HepG2 (cell line): Measurements from ENCODE around the gene LRIG1. TPM values are rescaled to one million over a fixed set of nuclear protein-coding genes. Genes with fewer than 3 reads are reported as not detected.

Experiments used
- FOXJ3 ChIP-seq: sonication (generic); formaldehyde crosslinking; IDR thresholded peaks from 2 replicates; pipeline ENCODE4 v1.4.0; 2020; ENCODE audit warnings: missing genetic modification reagents, mild to moderate bottlenecking, borderline replicate concordance
- GMEB1 ChIP-seq: sonication (generic); formaldehyde crosslinking; IDR thresholded peaks from 2 replicates; pipeline ENCODE4 v1.5.1; 2020; ENCODE audit warnings: missing genetic modification reagents, mild to moderate bottlenecking, borderline replicate concordance
- HCFC1 ChIP-seq: fragments of 150-350 bp; IDR thresholded peaks from 2 replicates; pipeline ENCODE4 v1.6.1; 2014; ENCODE audit warnings: low read depth, low read length
- HNRNPH1 ChIP-seq: fragments of 200-400 bp; formaldehyde crosslinking; optimal IDR thresholded peaks from 2 replicates; pipeline ENCODE3; 2017; ENCODE audit warnings: mild to moderate bottlenecking, low read depth, low read length
- NAIF1 ChIP-seq: sonication (generic); formaldehyde crosslinking; IDR thresholded peaks from 2 replicates; pipeline ENCODE4 v1.5.0; 2020; ENCODE audit warnings: mild to moderate bottlenecking, missing genetic modification reagents, borderline replicate concordance
- NR2C2 ChIP-seq: sonication (generic); formaldehyde crosslinking; IDR thresholded peaks from 2 replicates; pipeline ENCODE4 v1.4.0; 2020; ENCODE audit warnings: missing genetic modification reagents, mild to moderate bottlenecking, moderate library complexity, borderline replicate concordance
- PAWR ChIP-seq: sonication (generic); formaldehyde crosslinking; IDR thresholded peaks from 2 replicates; pipeline ENCODE4 v1.4.0; 2020; ENCODE audit warnings: missing genetic modification reagents, mild to moderate bottlenecking, borderline replicate concordance
- PRMT3 ChIP-seq: sonication (generic); formaldehyde crosslinking; IDR thresholded peaks from 2 replicates; pipeline ENCODE4 v1.8.1; 2022; ENCODE audit warnings: low read depth, mild to moderate bottlenecking, moderate library complexity, missing genetic modification reagents, borderline replicate concordance
- SCMH1 ChIP-seq: sonication (generic); formaldehyde crosslinking; IDR thresholded peaks from 2 replicates; pipeline ENCODE4 v1.9.0; 2021; ENCODE audit warnings: missing genetic modification reagents, mild to moderate bottlenecking, borderline replicate concordance
- SMAD1 ChIP-seq: sonication (generic); formaldehyde crosslinking; IDR thresholded peaks from 2 replicates; pipeline ENCODE4 v1.4.0; 2020; ENCODE audit warnings: missing genetic modification reagents, low read depth, mild to moderate bottlenecking, borderline replicate concordance
- SMARCC2 ChIP-seq: fragments of 450-650 bp; IDR thresholded peaks from 2 replicates; pipeline ENCODE4 v1.6.1; 2017; ENCODE audit warnings: antibody characterized with exemption, mild to moderate bottlenecking
- SMYD3 ChIP-seq: sonication (generic); formaldehyde crosslinking; IDR thresholded peaks from 2 replicates; pipeline ENCODE4 v1.8.1; 2023; ENCODE audit warnings: mild to moderate bottlenecking, missing genetic modification reagents
- SOX5 ChIP-seq: IDR thresholded peaks from 2 replicates; pipeline ENCODE4 v1.6.1; 2016; ENCODE audit warnings: borderline replicate concordance
- SOX6 ChIP-seq, 2 experiments: fragments of 450-650 bp in 1 of 2; sonication (generic) in 1 of 2; formaldehyde crosslinking in 1 of 2; IDR thresholded peaks; 2 replicates each; pipeline versions ENCODE4 v1.4.0 to v1.6.1; 2017 to 2020; ENCODE audit warnings: antibody characterized with exemption in 1 of 2, mild to moderate bottlenecking in 1 of 2, missing genetic modification reagents in 1 of 2
- SRSF1 ChIP-seq: fragments of 200-400 bp; formaldehyde crosslinking; optimal IDR thresholded peaks from 2 replicates; pipeline ENCODE3; 2017; ENCODE audit warnings: mild to moderate bottlenecking, low read depth, low read length, moderate library complexity
- SUZ12 ChIP-seq: fragments of 150-350 bp; IDR thresholded peaks from 2 replicates; pipeline ENCODE4 v1.6.1; 2014; ENCODE audit warnings: low read depth, low read length
- ZBTB4 ChIP-seq: sonication (generic); formaldehyde crosslinking; IDR thresholded peaks from 2 replicates; pipeline ENCODE4 v1.4.0; 2020; ENCODE audit warnings: missing genetic modification reagents, mild to moderate bottlenecking, borderline replicate concordance
- ZBTB44 ChIP-seq: sonication (generic); formaldehyde crosslinking; IDR thresholded peaks from 2 replicates; pipeline ENCODE4 v1.4.0; 2020; ENCODE audit warnings: missing genetic modification reagents
- ZBTB7A ChIP-seq: sonication (generic); formaldehyde crosslinking; IDR thresholded peaks from 2 replicates; pipeline ENCODE4 v1.8.0; 2022; ENCODE audit warnings: mild to moderate bottlenecking, missing genetic modification reagents
- ZKSCAN5 ChIP-seq: sonication (generic); formaldehyde crosslinking; IDR thresholded peaks from 2 replicates; pipeline ENCODE4 v1.5.1; 2020; ENCODE audit warnings: mild to moderate bottlenecking, missing genetic modification reagents
- polyA plus RNA-seq, 8 experiments: library from polyadenylated mRNA; depleted of rRNA in 3 of 8; stranded (reverse) in 7 of 8; unstranded in 1 of 8; fragments of >200 nt; fragmentation: Illumina TruSeq in 4 of 8; extraction: Trizol in 4 of 8; gene quantifications; 2 replicates each; pipeline versions ENCODE4 v1.2.1 to v1.2.3, GENCODE V29; 2011 to 2016; ENCODE audit warnings: low read depth in 4 of 8, missing spikeins in 1 of 8, mixed read lengths in 1 of 8; ENCODE audit not compliant: insufficient read depth in 1 of 8
- total RNA-seq, 5 experiments: library from RNA; depleted of rRNA; stranded (reverse); fragments of >200 nt; fragmentation: Illumina TruSeq; extraction: Trizol; gene quantifications; 2 replicates each; pipeline ENCODE4 v1.2.3, GENCODE V29; 2016; ENCODE audit warnings: low read depth in 1 of 5
- TF ChIP-seq, protein P1 (sequence below), 2 experiments: sonication (generic) in 1 of 2; formaldehyde crosslinking in 1 of 2; IDR thresholded peaks; 2 replicates each; pipeline versions ENCODE4 v1.4.0 to v1.6.1; 2018 to 2020; ENCODE audit warnings: missing genetic modification reagents in 2 of 2, borderline replicate concordance in 1 of 2, low read depth in 1 of 2, mild to moderate bottlenecking in 1 of 2, missing biosample characterization in 1 of 2

The LRIG1 gene
- total and polyA plus RNA-seq, 2 of the 13 experiments (the other 11 are each of a cell fraction or from before 2014, with no cell fraction given), result 17.8 to 24.8 TPM

- TF ChIP-seq NR2C2 (CRISPR knock-in tag) (peak; percentile 19; the same call in 1 of the 2 replicates), HCFC1 (no peak), SMYD3 (no peak), SOX5 (CRISPR knock-in tag) (peak; percentile 15; the same call in 1 of the 2 replicates), SCMH1 (CRISPR knock-in tag) (no peak), SUZ12 (no peak), FOXJ3 (CRISPR knock-in tag) (no peak), SMAD1 (CRISPR knock-in tag) (no peak), GMEB1 (CRISPR knock-in tag) (no peak), PAWR (CRISPR knock-in tag) (no peak), ZBTB7A (CRISPR knock-in tag) (no peak), NAIF1 (no peak), SRSF1 (no peak), HNRNPH1 (no peak), ZBTB4 (no peak), SOX6 (IDR thresholded peaks at IDR 0.05) (no peak), SOX6 (CRISPR knock-in tag; IDR thresholded peaks at IDR 0.05) (peak; percentile 61), ZKSCAN5 (CRISPR knock-in tag) (no peak), PRMT3 (CRISPR knock-in tag) (no peak), SMARCC2 (no peak), ZBTB44 (no peak)
- TF ChIP-seq, protein P1, sequence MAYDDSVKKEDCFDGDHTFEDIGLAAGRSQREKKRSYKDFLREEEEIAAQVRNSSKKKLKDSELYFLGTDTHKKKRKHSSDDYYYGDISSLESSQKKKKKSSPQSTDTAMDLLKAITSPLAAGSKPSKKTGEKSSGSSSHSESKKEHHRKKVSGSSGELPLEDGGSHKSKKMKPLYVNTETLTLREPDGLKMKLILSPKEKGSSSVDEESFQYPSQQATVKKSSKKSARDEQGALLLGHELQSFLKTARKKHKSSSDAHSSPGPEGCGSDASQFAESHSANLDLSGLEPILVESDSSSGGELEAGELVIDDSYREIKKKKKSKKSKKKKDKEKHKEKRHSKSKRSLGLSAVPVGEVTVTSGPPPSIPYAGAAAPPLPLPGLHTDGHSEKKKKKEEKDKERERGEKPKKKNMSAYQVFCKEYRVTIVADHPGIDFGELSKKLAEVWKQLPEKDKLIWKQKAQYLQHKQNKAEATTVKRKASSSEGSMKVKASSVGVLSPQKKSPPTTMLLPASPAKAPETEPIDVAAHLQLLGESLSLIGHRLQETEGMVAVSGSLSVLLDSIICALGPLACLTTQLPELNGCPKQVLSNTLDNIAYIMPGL (CRISPR knock-in tag; IDR thresholded peaks at IDR 0.05; ENCODE audit: borderline replicate concordance in 1 of 2, low read depth in 1 of 2), result 0 out of 4 replicates have a peak, but pooled peaks of 1 of the 2 experiments have one; percentile 24
Measured at GRCh38 chr3:66475386-66476020, 25.3 kb downstream of the LRIG1 start (continued).
